NCI-H2227 (cell line): ENCODE data around the gene ST6GALNAC4.
"Not testable (repeated sequence)": the region's sequence is repeated elsewhere in the genome, so short reads cannot be mapped to it uniquely, and the experiment has no call there.

Experiments used
- DNase-seq: peaks from one replicate; lab custom pipeline; 2025; ENCODE audit not compliant: unreplicated experiment; lab: John Stamatoyannopoulos, UW

The ST6GALNAC4 gene

DNA sequence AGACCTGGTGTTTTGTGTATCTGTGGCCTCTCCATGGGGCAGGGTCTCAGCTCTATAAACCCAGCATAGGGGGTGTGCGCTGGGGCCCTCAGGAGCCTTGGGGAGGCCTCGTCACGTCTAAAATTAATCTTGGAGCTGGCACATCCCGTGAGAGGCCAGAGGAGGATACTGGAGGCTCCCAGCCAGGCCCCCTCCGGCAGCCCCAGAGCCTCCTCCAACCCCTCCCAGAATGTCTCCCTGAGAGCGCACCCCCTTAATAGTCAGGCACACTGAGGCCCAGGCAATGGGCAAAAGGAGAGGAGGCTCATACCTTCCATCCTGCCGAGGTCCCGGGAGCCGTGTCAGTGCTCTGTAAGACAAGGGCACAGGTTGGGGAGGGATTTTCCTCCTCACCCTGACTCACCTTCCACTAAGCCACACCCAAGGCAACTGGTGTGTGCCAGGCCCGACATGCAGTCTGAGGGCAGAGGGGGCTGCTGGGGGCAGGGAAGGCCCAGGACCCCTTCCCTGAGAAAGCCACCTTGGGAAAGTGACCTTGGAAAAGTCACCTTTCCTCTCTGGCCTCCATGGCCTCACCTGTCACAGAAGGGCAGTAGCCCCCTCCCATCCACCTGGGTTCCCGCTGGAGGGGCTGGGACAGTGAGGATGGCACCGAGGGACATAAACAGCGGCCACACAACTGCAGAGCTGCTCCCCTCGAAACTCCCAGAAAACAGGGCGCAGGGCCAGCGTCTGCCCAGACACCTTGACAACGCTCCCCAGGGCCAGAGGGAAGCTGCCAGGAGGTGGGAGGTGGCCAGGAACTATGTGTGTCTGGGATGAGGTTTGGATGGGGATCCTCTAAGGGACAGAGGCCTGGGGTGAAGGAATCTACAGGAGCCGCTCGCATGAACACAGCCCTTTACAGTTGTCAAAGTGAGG lies 42.3 kb downstream of the ST6GALNAC4 start:
- no peak for DNase-seq

DNA sequence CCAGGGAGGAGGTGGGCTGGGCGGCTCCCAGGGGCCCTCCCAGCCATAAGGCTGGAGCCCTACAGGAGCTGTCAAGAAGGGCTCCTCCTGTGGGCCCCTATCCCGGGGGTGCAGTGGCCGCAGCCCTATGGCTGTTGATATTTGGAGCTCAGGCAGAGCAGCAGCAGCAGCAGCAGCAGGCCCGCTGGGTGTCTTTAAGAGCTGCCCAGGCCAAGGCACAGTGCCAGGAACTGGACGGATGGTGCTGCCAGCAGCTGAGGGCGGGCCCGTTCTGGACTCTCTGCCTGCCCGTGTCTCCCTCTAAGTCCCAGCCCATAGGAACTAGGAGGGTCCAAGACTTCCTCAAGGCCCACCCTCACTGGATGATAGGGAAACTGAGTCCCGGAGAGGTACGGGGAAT lies 43.0 kb downstream of the ST6GALNAC4 start:
- DNase-seq = no peak

DNA sequence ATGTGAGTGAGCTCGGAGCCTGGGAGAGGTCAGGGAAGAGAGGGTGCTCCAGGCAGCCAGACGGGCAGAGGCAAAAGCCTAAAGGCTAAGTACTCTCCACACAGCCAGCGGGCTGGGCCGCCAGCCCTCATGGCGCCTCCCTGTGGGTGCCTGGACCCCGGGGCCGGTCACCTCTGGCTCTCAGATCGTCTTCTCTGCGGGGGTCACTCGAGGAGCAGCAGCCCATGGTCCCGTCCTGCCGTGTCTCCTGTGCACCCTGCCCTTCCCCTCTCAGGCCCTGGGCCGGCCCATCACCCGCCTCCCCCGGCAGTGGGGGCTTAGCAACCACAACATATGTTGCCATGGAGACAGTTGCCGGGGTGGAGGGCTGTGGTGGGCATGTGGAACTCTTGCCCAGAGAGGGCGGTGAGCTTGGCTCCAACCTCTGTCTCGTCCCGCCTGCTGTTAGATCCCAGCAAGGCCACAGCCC lies 43.6 kb downstream of the ST6GALNAC4 start:
- peak; percentile 36 for DNase-seq

DNA sequence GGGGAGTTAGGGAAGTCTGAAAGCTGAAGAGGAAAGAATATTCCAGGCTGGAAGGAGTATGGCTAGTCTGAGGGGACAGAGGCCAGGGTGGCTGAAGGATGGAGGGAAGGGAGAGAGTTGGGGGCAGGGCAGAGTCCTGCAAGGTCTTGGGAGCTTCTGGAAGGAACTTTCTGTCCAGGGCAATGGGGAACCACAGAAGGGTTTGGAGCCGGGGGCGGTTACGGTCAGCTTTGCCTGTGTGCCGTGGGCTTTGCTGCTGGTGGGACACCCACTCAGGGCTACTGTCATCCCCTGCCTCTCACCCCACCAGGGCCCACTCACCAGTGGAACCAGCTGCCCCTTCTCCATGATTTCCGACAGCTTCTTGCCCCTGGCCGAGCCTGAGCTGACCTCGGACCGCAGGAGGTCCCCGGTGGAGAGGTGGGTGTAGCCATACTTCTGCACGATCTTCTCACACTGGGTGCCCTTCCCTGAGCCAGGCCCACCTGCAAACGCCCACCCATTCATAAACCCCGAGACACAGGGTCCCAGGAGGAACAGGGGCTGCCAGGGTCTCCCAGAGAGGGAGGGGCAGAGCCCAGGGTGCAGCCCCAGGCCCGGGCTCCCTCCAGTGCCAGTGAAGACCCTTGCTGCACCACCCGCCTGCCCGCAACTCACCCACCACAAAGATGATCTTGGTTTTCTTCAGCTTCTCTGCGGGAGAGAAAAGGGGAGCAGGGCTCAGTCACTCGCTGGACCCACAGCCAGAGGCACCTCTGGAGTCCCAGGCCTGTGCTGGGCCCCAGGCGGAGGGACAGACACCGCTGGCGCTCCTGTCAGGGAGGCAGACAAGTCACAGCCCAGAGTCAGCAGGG lies 44.2 kb downstream of the ST6GALNAC4 start:
- no peak for DNase-seq

DNA sequence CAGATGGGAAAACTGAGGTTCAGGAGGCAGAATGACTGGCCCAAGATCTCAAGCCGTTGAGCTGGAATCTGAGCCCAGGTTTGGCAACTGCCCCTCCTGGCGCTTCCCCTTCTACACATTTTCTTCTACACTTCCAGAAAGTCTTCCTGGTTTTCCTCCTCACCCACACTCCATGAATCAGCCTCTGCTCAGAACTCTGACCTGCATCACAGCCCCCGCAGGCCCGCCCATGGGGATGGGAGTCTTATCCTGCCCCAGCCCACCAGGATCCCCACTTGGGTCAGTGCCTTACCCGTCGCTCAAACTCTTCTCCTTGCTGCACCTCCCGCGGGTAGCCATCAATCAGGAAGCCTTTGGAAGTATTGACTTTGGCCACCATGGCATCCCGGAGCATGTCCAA lies 45.3 kb downstream of the ST6GALNAC4 start:
- DNase-seq = no peak

DNA sequence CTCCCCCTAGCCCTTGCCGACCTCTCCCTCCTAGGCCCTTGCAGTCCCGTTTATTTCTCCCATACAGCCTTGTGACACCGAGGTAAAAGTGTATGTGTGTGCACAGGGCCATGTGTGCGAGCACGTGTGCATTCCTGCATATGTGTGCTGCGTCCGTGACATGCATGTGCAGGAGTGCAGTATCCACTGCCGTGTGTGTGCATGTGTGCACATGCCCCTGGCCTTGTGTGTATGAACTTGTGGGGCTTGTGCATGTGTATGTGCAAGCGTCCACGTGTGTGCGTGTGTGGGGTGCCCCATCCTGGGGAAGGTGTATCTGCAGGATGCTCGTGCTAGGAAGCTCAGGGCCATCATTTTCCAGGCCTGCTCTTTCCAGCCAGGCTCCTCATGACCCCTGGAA lies 46.0 kb downstream of the ST6GALNAC4 start:
- no peak for DNase-seq

DNA sequence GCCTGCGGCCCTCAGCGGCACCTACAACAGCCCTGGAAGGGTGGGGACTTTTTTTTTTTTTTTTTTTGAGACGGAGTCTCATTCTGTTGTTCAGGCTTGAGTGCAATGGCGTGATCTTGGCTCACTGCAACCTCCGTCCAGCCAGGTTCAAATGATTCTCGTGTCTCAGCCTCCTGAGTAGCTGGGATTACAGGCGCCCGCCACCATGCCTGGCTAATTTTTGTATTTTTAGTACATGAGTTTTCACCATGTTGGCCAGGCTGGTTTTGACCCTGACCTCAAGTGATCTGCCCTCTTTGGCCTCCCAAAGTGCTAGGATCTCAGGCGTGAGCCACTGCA lies 46.7 kb downstream of the ST6GALNAC4 start:
- DNase-seq = not testable (repeated sequence)

DNA sequence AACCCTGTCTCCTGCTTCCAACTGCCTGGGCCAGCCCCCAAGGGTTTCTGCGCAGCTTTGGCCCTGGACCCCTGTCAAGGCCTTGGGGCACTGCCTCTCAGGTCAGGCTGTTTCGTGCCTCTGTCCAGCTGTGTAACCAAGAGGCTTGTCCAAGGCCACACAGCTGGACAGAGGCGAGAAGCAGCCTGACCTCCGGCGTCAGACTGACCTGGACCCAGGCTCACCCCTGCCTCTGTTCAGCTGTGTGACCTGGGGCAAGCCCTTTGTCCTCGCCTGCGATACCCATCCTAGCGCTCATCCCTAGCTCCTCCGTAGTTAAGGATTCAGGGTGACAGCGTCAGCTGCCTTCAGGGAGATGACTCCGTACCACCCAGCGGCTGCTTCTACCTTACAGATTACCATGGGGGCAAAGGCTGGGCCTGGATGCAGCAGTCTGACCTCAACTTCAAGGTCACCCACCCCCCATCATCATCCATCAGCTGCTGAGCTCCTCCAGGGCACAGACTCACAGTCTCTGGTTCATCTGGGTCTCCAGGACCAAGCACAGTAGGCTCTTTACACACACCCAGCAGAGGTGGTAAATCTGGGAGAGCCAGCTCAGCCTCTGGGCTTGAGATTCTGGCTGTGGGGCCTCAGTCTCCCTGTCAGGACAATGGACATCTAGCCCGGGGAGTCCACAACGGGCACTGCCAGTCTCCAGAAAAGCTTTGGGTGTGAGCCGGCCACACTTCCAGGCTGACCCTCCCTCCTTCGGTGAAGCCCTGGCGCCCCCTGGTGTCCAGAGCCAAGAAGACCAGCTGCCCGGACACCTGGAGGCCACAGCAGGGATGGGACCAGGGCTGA lies 47.3 kb downstream of the ST6GALNAC4 start:
- peak; percentile 84 for DNase-seq

DNA sequence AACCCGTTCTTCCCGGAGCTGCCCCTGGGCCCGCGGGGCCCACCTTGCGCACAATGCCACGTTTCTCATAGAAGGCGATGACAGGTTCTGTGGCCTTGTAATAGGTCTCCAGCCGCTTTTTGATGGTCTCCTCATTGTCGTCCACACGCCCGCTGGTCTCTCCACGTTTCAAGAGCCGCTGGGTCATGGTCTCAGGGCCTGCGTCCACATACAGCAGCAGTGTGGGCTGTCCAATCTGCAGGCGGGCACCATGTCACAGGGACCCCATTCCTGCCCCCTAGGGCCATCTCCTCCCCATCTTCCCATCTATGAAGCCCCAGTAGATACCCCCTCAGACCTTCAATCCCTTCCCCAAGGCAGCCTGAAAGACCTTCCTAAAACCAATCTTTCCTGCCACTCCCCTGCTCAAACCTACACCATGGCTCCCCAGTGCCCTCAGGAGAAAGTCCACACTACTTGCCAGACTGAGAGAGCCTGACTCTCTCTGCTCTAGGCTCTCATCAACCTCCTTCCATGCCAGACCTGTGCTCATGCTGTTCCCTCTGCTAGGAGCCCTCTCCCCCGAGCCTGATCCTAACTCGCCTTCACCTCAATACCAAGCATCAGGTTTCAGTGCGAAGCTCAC lies 48.5 kb downstream of the ST6GALNAC4 start:
- DNase-seq = no peak

DNA sequence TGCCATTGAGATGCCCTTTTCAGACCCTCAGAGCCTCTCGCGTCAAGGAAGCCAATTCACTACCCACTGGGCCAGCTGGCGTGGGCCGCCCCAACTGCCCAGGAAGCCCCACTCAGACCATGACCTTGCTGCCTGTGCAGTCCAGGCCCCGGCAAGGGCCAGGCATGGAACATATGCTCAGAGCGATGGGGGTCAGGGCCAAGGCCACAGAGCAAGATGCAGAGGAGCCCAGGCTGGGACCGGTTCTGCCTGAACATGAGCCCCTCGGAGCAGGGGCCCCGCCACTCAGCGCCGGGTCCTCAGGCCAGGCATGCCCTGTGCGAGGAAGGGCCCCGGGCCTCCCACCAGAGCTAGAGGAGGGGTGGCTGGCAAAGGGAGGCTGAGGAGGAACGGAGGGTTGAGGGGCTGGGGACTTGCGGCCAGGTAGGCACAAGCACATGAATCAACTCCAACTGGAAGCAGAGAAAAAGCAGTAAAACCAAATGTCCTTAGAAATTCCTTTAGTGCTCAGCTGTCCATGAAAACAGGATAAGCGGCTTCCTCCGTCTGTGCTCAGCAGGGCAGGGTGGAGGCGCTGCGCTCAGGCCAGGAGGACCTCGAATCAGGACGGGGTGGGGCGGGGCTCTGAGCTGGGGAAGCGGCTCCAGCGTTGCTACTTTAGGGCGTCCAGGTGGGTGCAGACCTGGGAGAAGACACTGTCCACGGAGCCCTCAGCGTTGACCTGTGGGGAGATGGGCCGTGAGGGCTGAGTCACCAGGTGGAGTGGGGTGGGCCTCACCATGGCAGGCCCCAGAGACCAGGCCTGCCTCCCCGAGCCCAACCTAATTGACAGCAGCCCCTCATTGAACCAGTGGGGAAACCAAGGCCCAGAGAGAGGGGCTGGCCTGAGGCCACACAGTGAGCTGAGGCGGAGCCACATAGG lies 49.2 kb downstream of the ST6GALNAC4 start:
- DNase-seq = no peak

DNA sequence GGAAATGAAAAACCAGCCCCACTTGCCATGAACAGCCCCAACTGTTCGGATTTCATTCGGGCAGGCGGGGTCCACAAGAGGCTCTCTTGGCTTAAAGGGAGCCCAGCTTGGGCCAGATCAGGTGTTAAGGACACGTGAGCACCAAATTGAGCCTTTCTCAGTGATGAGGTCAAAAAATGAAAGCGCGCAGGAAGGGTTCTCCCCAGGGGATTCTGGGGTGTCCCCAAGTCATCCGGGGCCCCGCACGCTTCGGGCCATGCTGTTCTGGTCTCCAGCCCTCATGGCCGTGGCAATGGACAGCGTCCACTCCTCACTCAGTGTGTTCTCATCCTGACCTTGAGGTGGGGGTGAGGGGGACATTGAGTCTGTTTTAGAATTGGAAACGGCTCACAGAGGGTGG lies 50.3 kb downstream of the ST6GALNAC4 start:
- no peak for DNase-seq

DNA sequence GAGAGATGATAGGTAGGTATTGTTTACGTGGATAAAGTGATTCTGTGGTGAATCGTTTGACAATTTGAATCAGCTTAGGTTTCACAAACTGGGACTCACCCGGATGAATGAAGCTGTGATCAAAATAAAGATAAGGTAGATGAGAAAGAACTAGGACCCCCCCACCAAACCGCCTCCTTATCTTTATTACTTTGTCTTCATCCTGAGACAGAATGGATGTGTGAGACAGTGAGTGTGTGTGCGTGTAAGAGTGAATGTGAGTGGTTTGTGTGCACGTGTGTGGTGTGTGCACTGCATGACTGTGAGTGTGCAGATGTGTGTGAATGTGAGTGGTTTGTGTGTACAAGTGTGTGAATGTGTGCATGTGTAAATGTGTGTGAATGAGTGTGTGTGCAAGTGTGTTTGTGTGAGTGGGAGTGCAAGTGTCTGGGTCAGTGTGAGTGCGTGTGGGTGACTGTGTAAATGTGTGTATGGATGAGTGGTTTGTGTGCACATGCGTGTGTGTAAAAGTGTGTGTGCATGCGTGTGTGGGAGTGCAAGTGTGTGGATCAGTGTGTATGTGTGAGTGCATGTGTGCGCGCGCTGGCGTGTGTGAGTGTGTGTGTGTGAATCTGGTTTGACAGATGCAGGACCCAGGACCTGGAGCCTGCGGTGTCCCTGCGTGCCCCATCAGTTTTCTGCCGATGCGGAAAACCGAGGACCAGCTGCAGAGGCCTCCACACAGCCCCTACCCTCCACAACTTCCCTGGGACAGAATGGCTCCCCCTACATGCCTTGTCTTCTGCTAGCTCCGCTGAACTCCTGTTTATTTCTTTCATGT lies 51.0 kb downstream of the ST6GALNAC4 start:
- DNase-seq = no peak

DNA sequence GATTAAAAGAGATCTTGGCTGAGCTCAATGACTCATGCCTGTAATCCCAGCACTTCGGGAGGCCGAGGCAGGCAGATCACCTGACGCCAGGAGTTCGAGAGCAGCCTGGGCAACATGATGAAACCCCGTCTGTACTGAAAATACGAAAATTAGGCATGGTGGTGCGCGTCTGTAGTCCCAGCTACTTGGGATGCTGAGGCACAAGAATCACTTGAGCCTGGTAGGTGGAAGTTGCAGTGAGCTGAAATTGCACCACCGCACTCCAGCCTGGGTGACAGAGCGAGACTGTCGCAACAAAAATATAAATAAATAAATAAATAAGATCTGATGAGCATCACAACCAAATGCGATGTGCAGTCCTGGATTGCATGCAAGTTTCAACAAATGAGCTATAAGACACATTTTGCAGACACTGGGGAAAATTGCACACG lies 53.6 kb downstream of the ST6GALNAC4 start:
- no peak for DNase-seq

DNA sequence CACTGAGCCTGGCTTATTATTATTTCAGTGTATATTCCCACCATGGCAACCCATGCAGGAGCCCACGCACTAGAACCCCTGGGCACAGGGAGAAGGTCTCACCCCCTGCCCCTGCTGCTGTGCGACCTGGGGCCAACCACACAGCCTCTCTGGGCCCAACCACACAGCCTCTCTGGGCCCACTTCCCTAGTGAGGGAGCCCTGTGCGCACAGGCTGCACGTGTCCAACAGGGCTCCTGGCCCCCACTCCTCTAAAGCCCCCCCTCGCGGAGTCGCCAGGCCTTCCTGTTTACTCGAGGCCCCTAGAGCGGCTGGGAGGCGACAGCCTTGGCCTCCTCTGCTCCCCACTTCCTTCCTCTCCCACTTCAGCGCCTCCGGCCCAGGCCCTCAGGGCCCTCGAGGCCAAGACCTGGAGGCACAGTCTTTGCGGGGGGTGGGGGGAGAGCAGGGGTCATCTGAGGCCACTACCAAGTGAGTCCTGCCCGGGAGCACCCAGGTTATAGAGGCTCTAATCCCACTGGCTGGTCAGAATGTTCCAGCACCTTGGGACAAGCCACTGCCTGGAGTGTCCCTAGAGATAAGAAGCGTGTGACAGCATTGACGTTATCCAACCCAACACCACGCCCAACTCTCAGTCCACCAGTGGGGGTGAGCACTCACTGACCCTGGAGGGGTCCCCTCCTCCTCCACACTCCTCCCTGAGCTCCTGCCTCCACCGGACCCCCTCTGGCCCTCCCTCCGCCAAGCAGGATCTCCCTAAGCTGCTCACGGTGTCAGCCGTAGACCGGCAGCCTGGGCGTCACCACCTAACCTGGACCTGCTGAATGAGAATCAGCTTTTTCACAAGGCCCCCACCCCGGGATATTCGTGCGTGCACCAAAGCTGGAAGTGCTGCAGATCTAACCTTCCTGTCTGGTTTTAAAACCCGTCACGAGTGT lies 54.5 kb downstream of the ST6GALNAC4 start:
- DNase-seq = no peak

DNA sequence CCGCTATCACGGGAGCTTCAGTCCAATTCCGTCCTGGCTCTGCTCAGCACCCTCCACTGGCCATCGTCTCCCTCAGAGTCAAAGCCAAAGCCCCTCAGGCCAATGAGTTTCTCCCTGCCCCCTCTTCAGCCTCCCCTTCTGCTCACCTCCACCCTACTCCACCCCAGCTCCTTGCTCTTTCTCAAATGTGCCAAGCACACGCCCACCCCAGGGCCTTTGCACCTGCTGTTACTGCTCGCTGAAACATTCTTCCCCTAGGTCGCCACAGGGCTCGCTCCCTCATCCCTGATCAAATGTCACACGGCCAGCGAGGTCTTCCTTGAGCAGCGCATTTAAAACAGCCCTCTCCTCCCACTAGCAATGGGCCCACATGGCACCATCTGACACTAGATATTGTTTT lies 56.1 kb downstream of the ST6GALNAC4 start:
- DNase-seq = no peak

DNA sequence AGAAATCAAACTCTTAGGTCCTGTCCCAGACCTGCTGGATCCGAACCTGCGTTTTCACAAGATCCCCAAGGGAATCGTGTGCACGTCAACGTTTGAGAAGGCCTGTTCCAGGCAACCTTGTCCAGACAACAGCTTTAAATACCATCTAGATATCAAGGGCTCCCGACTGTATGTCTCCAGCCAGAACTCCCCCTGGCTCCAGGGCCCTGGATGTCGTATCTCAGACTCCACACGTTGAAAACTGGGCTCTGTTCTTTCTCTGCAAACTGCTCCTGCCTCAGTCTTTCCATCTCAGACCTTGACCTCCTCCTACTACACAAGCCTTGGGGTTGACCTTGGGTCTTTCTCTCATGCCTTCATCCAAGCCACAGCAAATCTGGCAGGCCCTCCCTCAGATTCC lies 56.6 kb downstream of the ST6GALNAC4 start:
- DNase-seq = no peak

DNA sequence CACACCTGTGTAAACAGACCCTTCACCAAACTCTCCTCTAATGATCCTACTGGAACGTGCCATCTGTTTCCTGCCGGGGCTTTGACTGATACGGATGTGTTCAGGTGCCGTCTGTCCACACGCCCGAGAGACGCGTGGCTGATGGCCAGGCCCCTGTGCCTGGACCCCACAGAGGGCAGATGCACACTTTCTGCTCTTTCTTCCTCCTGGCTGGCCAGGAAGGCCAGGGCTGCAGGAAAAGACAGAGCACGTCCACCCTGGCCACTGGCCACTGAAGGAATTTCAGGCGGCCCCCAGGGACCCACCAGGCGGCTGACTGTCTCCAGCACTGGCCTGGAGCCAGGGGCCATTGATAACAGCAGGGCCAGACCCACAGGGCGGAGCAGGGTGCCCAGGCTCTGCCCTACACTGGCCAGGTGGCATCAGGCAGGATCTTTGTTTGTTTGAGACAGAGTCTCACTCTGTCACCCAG lies 58.8 kb downstream of the ST6GALNAC4 start:
- no peak for DNase-seq
